Ramos (cell line): Measurements from ENCODE around the gene WLS.

ENCODE experiments used
- in situ Hi-C: fragments of 300-500 bp; cut with MboI; formaldehyde crosslinking; loops from one replicate; pipeline ENCODE4 v1.14.3; 2022; ENCODE audit warnings: low sequenced_read_pairs; ENCODE audit not compliant: unreplicated experiment

The WLS gene

DNA sequence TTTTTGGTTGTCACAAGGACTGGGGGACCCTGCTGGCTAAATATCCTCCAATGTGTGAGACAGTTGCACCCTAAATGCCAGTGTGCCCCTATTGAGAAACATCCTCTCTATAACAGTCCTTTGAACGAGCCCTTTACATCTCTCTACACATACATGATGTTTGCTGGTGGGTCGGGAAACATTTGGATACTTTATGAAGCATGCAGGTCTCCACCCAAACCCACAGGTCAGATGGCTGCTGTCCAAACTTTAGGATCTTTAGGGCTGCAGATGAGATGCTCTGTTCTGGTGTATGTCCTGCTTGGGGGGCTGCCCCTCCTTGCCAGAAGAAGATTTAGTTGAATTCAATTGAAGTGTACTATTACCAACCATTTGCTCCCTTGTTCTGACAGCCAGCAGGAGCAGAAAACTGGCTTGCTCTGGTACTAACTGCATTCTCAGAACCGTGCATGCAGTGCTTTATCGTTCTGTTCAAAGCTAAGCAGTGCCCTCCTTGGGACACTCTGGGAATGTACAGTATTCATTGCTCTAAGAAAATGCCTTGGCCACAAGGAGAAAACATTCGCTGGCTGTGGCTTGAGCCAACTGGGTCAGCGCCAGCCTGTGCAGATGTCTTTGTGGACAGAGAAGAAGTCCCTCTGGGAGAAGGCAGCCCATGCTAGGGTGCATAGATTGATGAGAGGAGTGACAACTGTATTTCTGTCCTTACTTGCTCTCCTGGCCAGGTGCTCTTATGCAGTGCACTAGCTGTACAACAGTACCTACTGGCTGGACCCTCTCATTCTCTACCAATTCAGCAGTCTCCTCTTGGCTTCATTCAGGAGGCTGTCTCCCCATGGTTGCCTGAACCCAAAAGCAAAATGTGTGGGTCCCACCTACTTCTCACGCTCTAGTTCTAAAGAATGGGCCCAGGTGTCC lies 120.5 kb downstream of the WLS start:
- in situ Hi-C loops = loop anchor here (25.0 kb wide), 1 partner anchor 1626 kb away; no protein-coding TSS in a partner anchor

DNA sequence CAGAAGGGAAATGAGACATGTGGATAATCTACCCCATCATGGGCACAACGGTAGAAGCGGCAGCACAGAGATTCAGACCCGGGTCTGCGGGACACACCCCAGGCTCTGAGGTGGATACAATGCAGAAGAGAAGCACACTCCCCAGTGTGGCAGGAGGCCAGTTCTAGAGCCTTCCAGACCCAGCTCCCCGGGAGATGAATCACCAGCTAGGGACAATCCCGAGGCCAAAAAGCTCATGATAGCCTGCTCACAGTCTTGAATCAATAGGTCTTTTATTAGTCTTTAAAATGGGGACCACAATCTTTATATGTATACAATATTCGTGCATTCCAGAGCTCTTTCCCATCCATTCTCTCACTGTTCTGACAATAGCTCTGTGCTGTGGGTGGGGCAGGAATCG lies 124.6 kb downstream of the WLS start:
- in situ Hi-C loops = loop anchor here (25.0 kb wide), 1 partner anchor 1630 kb away; no protein-coding TSS in a partner anchor

DNA sequence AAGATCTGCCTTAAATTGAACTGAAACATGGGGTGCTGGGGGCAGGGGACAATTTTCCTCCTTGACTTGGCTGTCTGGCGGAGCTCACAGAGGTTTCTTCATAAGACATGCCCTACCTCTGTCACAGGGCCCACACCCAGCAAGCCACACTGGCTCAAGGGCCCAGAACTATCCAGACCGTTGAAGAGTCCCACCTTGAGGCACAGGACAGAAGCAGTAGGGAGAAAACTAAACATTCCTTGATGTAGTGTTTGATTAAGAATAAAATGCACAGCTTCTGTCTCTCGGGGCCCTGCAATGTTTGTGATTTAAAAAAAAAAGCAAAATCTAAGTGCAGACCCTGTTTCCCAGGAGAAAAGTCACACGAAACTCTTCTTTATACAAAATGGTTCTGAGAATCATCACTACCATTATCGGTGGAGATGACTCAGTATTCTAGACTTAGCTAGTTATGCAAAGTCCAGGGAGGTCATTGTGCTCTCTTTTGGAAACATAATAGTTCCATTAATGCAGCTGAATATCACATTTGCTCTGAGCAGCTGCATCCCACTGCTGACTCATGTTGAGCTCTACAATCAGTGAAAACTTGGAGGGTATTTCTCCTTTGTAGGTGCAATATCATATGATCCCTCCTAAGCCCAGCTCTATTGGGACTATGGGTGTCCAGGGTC lies 128.3 kb downstream of the WLS start:
- in situ Hi-C loops = loop anchor here (25.0 kb wide), 1 partner anchor 1633 kb away; no protein-coding TSS in a partner anchor

DNA sequence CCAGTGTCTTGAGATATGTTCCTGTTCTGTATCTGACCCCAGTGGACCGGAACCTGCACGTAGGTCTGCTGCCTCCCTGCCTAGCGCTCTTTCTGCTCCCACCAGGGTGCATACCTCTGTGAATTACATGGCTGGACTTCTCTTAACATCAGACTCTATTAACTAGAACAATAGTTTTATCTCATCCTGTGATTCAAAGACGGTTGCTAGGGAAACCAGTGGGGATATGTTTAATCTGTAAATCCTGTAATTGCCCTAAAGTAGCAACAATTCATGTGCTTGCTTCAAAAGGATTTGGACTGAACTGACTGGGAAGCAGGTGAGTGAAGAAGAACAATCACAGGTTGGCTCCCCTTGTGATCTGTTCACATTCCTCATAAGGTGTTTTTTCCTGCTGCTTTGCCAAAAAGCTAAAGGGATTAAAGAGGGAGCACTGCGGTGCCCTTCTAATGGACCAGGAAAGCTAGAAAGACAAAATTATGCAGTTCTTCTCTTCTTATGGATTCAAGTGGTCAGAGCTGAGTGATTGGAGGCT lies 129.2 kb downstream of the WLS start:
- in situ Hi-C loops = loop anchor here (25.0 kb wide), 1 partner anchor 1634 kb away; no protein-coding TSS in a partner anchor

DNA sequence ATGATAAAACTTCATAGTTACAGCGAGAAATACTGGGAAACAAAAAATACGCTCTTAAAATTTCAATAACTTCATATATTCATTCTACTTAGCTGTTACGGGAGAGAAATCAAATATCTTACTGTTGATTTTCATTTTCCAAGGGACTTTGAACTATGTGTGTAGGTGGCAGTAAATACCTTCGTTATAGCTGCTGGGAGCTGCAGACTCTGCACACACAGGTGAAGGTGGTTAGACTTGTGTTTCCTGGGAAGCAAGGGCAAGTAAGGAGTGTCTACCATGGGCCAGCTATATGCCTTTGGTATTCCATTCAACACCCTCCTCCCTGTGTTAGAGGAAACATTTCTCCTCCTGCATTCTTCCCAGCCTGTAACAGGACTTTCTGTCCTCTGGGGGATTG lies 130.5 kb downstream of the WLS start:
- in situ Hi-C loops = loop anchor here (25.0 kb wide), 1 partner anchor 1635 kb away; no protein-coding TSS in a partner anchor

DNA sequence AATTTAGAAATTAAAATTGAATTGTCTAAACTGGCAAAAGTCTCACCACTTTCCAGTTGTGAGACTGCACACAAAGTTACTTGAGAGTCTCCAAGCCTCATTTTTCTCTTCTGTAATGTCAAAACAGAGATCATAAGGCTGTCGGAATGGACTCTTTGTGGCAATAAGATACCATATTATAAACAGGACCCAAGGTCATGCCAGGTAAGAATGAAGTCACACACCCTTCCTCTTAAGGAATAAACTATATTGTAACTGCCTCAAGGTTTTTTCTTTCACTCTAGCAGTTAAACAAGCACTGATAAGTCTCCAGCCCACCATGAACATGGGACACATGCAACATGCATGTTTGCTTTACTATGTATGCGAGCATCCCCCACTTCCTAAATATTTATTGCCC lies 131.8 kb downstream of the WLS start:
- in situ Hi-C loops = loop anchor here (25.0 kb wide), 1 partner anchor 1637 kb away; no protein-coding TSS in a partner anchor

DNA sequence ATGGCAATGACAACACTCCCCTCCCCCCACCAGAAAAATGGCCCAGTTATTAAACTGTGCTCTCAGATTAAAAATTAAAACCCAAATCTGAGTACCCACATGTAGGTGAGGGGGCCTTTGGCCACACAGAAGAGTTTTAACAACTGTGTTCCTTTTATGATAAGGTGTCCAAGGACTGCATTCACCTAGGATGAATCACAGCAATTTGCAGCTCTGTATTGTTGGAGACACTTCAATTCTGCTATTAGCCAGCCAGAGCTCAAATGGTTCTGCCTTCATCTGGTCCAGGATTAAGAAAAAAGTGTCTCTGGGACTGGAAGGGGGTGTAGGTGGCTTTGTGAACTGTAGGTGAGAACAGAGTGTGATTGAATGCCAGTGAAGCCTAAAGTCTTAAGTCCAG lies 138.6 kb downstream of the WLS start:
- in situ Hi-C loops = no loop called here

DNA sequence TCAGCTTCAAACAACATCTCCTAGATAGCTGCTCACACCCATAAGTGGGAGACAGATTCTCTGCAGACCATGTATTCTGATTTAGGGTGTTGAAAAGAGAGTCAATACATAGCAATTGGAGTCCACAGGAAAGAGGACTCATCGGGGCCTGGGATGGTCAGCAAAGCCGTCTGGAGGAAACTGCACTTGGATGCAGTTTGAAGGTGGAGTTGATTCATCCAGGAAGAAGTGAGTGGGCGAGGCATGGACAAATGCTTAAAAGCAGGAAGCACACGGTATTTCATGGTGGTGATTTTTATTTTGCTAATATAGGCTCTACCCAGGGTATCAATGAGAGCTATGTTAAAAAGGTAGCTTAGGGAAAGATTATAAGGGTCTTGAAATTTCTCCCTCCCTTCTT lies 145.1 kb downstream of the WLS start:
- in situ Hi-C loops = no loop called here

DNA sequence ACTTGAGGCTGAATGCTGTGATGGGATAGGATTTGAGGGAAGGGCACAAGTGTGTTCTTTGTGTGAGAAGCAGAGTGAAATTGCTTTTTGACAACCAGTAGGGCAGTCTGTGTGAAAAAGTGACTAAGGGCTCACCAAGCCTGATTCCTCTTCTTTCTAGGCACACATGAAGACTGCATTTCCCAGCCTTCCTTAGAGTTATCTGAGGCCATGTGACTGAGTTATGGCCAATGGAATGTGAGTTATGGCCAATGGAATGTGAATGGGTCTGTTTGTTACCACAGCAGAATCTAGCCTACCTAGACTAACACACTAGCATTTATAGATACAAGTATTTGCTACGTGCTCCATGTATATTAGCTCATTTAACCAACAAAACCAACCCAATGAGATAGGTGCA lies 146.6 kb downstream of the WLS start:
- in situ Hi-C loops = no loop called here

DNA sequence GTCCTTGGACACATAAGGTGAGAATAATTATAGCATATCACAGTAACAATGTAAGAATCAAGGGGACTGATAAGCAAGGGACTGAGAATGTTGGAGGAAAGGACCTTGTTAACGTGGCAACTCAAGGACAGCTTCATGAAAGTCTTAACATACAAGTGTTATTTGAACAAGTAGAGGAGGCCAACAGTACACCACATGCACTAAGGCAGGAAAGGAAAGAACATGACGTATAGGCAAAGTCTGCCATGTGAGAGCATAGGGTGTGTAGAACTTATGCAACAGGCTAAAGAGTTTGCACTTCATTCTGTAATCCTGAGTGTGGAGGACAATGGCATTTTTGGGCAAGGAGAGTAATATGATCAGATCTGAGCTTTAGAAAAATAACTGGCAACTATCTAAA lies 148.6 kb downstream of the WLS start:
- in situ Hi-C loops = no loop called here

DNA sequence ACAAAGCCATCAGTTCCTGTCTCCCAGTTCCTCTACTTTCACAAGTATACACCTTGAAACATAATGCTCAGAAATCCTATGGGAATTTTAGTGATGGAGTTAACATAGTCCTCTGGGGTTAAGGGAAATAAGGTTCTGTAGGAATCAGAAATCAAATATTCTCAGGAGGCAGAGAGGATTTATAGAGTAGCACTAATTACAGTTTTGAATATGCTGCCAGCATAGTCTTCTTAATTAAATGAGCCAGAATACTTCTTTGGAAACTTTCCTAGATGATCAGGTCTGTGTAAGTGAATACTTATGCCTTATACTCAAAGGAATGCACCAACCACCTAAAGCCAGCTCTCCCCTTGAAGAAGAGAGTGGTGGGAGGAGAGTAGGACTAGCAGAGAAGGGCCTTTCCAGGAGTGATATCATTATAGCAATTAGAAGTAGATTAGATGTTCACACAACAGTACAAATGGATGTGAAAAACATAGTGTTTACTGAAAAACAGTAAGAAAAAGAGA lies 150.5 kb downstream of the WLS start:
- in situ Hi-C loops = no loop called here

DNA sequence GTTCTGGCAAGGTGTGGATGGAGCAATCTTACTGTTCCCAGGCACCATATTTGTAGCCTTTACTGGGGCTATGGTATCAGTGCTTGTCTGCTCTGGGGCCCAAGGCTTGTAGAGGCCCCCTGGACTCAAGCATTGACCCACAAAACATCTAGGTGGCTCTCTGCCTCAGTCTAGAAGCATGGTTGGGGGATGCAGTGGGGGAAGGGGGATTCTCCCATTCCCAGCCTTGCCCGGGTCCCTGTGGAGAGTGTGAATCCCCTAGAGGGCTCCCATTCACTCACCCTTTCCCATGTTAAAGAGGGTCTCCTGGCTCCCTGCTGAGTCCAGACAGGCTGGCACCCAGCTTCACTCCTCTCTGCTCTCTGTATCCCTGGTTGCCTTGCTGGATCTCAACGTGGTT lies 153.7 kb downstream of the WLS start:
- in situ Hi-C loops = no loop called here
